Osteocyte (in vitro differentiated cells): ENCODE measurements around the gene MSH3. TPM values are rescaled to one million over a fixed set of nuclear protein-coding genes. Genes with fewer than 3 reads are reported as not detected.
"Not testable (repeated sequence)": the region's sequence is repeated elsewhere in the genome, so short reads cannot be mapped to it uniquely, and the experiment has no call there.

ENCODE experiments used
- DNase-seq: peaks from one replicate; pipeline ENCODE4 v3.0.0; 2021; ENCODE audit warnings: mixed read lengths; ENCODE audit not compliant: unreplicated experiment; ENCODE audit errors: extremely low spot score
- H3K27ac Mint-ChIP-seq: one replicate; pipeline ENCODE4 v1.8.0; 2021; ENCODE audit warnings: mild to moderate bottlenecking, mixed read lengths; ENCODE audit not compliant: unreplicated experiment
- H3K27me3 Mint-ChIP-seq: one replicate; pipeline ENCODE4 v1.8.0; 2021; ENCODE audit warnings: mixed read lengths; ENCODE audit not compliant: unreplicated experiment
- H3K36me3 Mint-ChIP-seq: one replicate; pipeline ENCODE4 v1.8.0; 2021; ENCODE audit warnings: mixed read lengths; ENCODE audit not compliant: unreplicated experiment
- H3K4me1 Mint-ChIP-seq: one replicate; pipeline ENCODE4 v1.8.0; 2021; ENCODE audit warnings: mixed read lengths; ENCODE audit not compliant: unreplicated experiment
- H3K4me3 Mint-ChIP-seq: one replicate; pipeline ENCODE4 v1.8.0; 2021; ENCODE audit warnings: mild to moderate bottlenecking, moderate library complexity, mixed read lengths; ENCODE audit not compliant: unreplicated experiment
- H3K9me3 Mint-ChIP-seq: one replicate; pipeline ENCODE4 v1.8.0; 2021; ENCODE audit warnings: mixed read lengths; ENCODE audit not compliant: unreplicated experiment
- CTCF ChIP-seq: fragments of 200-600 bp; sonication (generic); IDR thresholded peaks from 2 replicates; pipeline ENCODE4 v1.5.0; 2021; ENCODE audit warnings: antibody characterized with exemption, mild to moderate bottlenecking, moderate library complexity
- total RNA-seq: library from RNA; stranded (reverse); gene quantifications from 2 replicates; pipeline ENCODE4 v1.2.1, GENCODE V29; 2021

Gene MSH3
- total RNA-seq, 1 donor from 2014 or later, result 14.8 TPM

GRCh38 chr5:80870442-80870841 lies 216.0 kb downstream of the MSH3 start:
- Mint-ChIP-seq H3K9me3 (no peaks in the 10 kb centered on the region), H3K36me3 (peaks cover 9% of the 10 kb centered on the region), H3K4me1 (no peaks in the 10 kb centered on the region), H3K4me3 (no peak overlapping the region), H3K27me3 (no peaks in the 10 kb centered on the region), H3K27ac (no peak overlapping the region)
- no peak for DNase-seq
- TF ChIP-seq CTCF, result no peak

GRCh38 chr5:80871541-80871961 lies 217.1 kb downstream of the MSH3 start:
- TF ChIP-seq CTCF, result no peak
- no peaks in the 10 kb centered on the region for H3K9me3 Mint-ChIP-seq
- no peaks in the 10 kb centered on the region for H3K4me1 Mint-ChIP-seq
- no peaks in the 10 kb centered on the region for H3K27me3 Mint-ChIP-seq
- no peak overlapping the region for H3K27ac Mint-ChIP-seq
- H3K36me3 Mint-ChIP-seq, result peaks cover 13% of the 10 kb centered on the region
- H3K4me3 Mint-ChIP-seq, result no peak overlapping the region
- no peak for DNase-seq

GRCh38 chr5:80874162-80874561 lies 219.7 kb downstream of the MSH3 start:
- DNase-seq, result no peak
- H3K36me3 Mint-ChIP-seq, result peaks cover 13% of the 10 kb centered on the region
- no peaks in the 10 kb centered on the region for H3K9me3 Mint-ChIP-seq
- no peaks in the 10 kb centered on the region for H3K4me1 Mint-ChIP-seq
- H3K27ac Mint-ChIP-seq, result no peak overlapping the region
- H3K27me3 Mint-ChIP-seq, result no peaks in the 10 kb centered on the region
- TF ChIP-seq CTCF, result no peak
- H3K4me3 Mint-ChIP-seq, result no peak overlapping the region

- no peak for TF ChIP-seq CTCF
- H3K27ac Mint-ChIP-seq, result no peak overlapping the region
- H3K9me3 Mint-ChIP-seq, result no peaks in the 10 kb centered on the region
- H3K36me3 Mint-ChIP-seq, result peaks cover 21% of the 10 kb centered on the region
- no peaks in the 10 kb centered on the region for H3K4me1 Mint-ChIP-seq
- no peaks in the 10 kb centered on the region for H3K27me3 Mint-ChIP-seq
- H3K4me3 Mint-ChIP-seq, result no peak overlapping the region
- DNase-seq, result no peak
These were observed 223.1 kb downstream of the MSH3 start for GRCh38 chr5:80877592-80877991.

GRCh38 chr5:80881726-80882125 lies 227.3 kb downstream of the MSH3 start:
- Mint-ChIP-seq H3K36me3 (peaks cover 13% of the 10 kb centered on the region), H3K9me3 (no peaks in the 10 kb centered on the region), H3K27me3 (no peaks in the 10 kb centered on the region), H3K4me1 (peaks cover 9% of the 10 kb centered on the region), H3K4me3 (no peak overlapping the region), H3K27ac (no peak overlapping the region)
- TF ChIP-seq CTCF, result no peak
- no peak for DNase-seq

GRCh38 chr5:80883390-80883789 lies 228.9 kb downstream of the MSH3 start:
- H3K27ac Mint-ChIP-seq, H3K27me3 Mint-ChIP-seq, H3K9me3 Mint-ChIP-seq, H3K4me1 Mint-ChIP-seq, H3K4me3 Mint-ChIP-seq, DNase-seq: not testable (repeated sequence)
- peaks cover 12% of the 10 kb centered on the region for H3K36me3 Mint-ChIP-seq
